Ascending aorta (tissue), 2 donors: Measurements from ENCODE around the gene TTC39C. TPM values are rescaled to one million over a fixed set of nuclear protein-coding genes. Genes with fewer than 3 reads are reported as not detected.
A peak's percentile ranks its signal among the peaks of the same experiment; 100 is the strongest.
"Not testable (repeated sequence)": the region's sequence is repeated elsewhere in the genome, so short reads cannot be mapped to it uniquely, and the experiment has no call there.

Source experiments
- DNase-seq, 2 donors: peaks; one replicate each; pipeline ENCODE4 v3.0.0-alpha.2; 2019; ENCODE audit warnings: low spot score in 2 of 2
- H3K27ac ChIP-seq, 2 donors: fragments of 200-600 bp; sonication (generic); one replicate each; pipeline ENCODE4 v1.5.1; 2016 to 2017; ENCODE audit warnings: mild to moderate bottlenecking in 1 of 2
- H3K27me3 ChIP-seq: fragments of 200-600 bp; sonication (generic); one replicate; pipeline ENCODE4 v1.5.1; 2017
- H3K36me3 ChIP-seq, 2 donors: fragments of 200-600 bp; sonication (generic); one replicate each; pipeline ENCODE4 v1.5.1; 2016
- H3K4me1 ChIP-seq, 2 donors: fragments of 200-600 bp; sonication (generic); one replicate each; pipeline ENCODE4 v1.5.1; 2016 to 2017; ENCODE audit warnings: mild to moderate bottlenecking in 1 of 2
- H3K4me3 ChIP-seq, 2 donors: fragments of 200-600 bp; sonication (generic); one replicate each; pipeline ENCODE4 v1.5.1; 2016 to 2017; ENCODE audit warnings: mild to moderate bottlenecking in 1 of 2
- H3K9me3 ChIP-seq, 2 donors: fragments of 200-600 bp; sonication (generic); one replicate each; pipeline ENCODE4 v1.5.1; 2016
- intact Hi-C: fragments of 100-400 bp; cut with DNase I; formaldehyde crosslinking; loops from one replicate; pipeline ENCODE4 v1.15.1; 2023
- total RNA-seq: library from RNA; depleted of rRNA; stranded (reverse); fragments of >200 nt; gene quantifications from one replicate; pipeline ENCODE4 v1.1.0, GENCODE V29; 2016
- TF ChIP-seq, protein P1 (sequence below), 3 experiments: fragments of 200-600 bp in 2 of 3; fragments of 450-650 bp in 1 of 3; sonication (generic) in 2 of 3; IDR thresholded peaks; one replicate each; pipeline ENCODE4 v1.5.1; 2016 to 2019; ENCODE audit warnings: antibody characterized with exemption in 3 of 3, mild to moderate bottlenecking in 1 of 3, moderate library complexity in 1 of 3

TTC39C gene
- total RNA-seq, 1 donor from 2014 or later = 18.2 TPM

- Histone ChIP-seq H3K27me3 (no peaks in the 10 kb centered on the region), H3K9me3 (no peaks in the 10 kb centered on the region), H3K27ac (no peak overlapping the region), H3K36me3 (no peaks in the 10 kb centered on the region), H3K4me1 (no peaks in the 10 kb centered on the region), H3K4me3 (no peak overlapping the region)
- TF ChIP-seq, protein P1, sequence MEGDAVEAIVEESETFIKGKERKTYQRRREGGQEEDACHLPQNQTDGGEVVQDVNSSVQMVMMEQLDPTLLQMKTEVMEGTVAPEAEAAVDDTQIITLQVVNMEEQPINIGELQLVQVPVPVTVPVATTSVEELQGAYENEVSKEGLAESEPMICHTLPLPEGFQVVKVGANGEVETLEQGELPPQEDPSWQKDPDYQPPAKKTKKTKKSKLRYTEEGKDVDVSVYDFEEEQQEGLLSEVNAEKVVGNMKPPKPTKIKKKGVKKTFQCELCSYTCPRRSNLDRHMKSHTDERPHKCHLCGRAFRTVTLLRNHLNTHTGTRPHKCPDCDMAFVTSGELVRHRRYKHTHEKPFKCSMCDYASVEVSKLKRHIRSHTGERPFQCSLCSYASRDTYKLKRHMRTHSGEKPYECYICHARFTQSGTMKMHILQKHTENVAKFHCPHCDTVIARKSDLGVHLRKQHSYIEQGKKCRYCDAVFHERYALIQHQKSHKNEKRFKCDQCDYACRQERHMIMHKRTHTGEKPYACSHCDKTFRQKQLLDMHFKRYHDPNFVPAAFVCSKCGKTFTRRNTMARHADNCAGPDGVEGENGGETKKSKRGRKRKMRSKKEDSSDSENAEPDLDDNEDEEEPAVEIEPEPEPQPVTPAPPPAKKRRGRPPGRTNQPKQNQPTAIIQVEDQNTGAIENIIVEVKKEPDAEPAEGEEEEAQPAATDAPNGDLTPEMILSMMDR (IDR thresholded peaks at IDR 0.05) = no peak
- intact Hi-C loops = no loop called here
- no peak for DNase-seq
These were observed 56.5 kb downstream of the TTC39C start for GRCh38 chr18:24071029-24071428.

DNA sequence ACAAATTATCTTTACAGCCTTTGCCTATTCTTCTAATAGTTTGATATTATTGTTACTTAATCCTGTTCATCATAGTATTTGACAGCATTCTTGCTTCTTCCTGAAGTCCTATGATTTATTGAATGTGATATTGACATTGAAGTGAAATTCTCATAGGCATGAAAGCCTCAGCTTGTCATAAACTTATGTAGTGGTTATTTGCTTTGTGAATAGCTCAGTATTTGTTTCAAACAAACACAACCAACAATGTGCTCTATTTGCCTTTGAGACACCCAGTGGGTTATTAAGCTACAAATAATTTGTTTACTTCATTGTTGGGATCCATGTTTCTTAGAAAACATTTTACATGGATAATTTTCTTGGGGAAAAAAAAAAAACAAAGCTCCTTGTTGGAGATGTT, 57.2 kb downstream of the TTC39C start:
- TF ChIP-seq, protein P1 (IDR thresholded peaks at IDR 0.05) = no peak
- Histone ChIP-seq H3K27ac (no peak overlapping the region), H3K36me3 (no peaks in the 10 kb centered on the region), H3K9me3 (no peaks in the 10 kb centered on the region), H3K4me1 (no peaks in the 10 kb centered on the region), H3K27me3 (no peaks in the 10 kb centered on the region), H3K4me3 (no peak overlapping the region)
- no peak for DNase-seq
- intact Hi-C loops = no loop called here

- no peaks in the 10 kb centered on the region for H3K4me1 ChIP-seq
- no peak for DNase-seq
- H3K36me3 ChIP-seq = no peaks in the 10 kb centered on the region
- TF ChIP-seq, protein P1 (IDR thresholded peaks at IDR 0.05) = no peak
- H3K27ac ChIP-seq = no peak overlapping the region
- H3K9me3 ChIP-seq = no peaks in the 10 kb centered on the region
- H3K4me3 ChIP-seq = no peak overlapping the region
- intact Hi-C loops = no loop called here
- H3K27me3 ChIP-seq = no peaks in the 10 kb centered on the region
These were observed 58.2 kb downstream of the TTC39C start for GRCh38 chr18:24072743-24073142.

GRCh38 chr18:24073791-24074190, 59.2 kb downstream of the TTC39C start:
- no peaks in the 10 kb centered on the region for H3K36me3 ChIP-seq
- no peak overlapping the region for H3K27ac ChIP-seq
- no peak overlapping the region for H3K4me3 ChIP-seq
- H3K9me3 ChIP-seq = no peaks in the 10 kb centered on the region
- intact Hi-C loops = no loop called here
- H3K4me1 ChIP-seq = no peaks in the 10 kb centered on the region
- DNase-seq = no peak
- TF ChIP-seq, protein P1 (IDR thresholded peaks at IDR 0.05) = no peak
- no peaks in the 10 kb centered on the region for H3K27me3 ChIP-seq

DNA sequence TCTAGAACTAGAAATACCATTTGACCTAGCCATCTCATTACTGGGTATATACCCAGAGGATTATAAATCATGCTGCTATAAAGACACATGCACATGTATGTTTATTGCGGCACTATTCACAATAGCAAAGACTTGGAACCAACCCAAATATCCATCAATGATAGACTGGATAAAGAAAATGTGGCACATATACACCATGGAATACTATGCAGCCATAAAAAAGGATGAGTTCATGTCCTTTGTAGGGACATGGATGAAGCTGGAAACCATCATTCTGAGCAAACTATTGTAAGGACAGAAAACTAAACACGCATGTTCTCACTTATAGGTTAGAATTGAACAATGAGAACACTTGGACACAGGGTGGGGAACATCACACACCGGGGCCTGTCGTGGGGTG, 60.2 kb downstream of the TTC39C start:
- not testable (repeated sequence) for H3K27ac ChIP-seq, H3K9me3 ChIP-seq, H3K4me3 ChIP-seq, H3K36me3 ChIP-seq, H3K27me3 ChIP-seq, H3K4me1 ChIP-seq, DNase-seq
- intact Hi-C loops = loop anchor here (5.0 kb wide), 2 partner anchors 57 to 462 kb away; no protein-coding TSS in a partner anchor

DNA sequence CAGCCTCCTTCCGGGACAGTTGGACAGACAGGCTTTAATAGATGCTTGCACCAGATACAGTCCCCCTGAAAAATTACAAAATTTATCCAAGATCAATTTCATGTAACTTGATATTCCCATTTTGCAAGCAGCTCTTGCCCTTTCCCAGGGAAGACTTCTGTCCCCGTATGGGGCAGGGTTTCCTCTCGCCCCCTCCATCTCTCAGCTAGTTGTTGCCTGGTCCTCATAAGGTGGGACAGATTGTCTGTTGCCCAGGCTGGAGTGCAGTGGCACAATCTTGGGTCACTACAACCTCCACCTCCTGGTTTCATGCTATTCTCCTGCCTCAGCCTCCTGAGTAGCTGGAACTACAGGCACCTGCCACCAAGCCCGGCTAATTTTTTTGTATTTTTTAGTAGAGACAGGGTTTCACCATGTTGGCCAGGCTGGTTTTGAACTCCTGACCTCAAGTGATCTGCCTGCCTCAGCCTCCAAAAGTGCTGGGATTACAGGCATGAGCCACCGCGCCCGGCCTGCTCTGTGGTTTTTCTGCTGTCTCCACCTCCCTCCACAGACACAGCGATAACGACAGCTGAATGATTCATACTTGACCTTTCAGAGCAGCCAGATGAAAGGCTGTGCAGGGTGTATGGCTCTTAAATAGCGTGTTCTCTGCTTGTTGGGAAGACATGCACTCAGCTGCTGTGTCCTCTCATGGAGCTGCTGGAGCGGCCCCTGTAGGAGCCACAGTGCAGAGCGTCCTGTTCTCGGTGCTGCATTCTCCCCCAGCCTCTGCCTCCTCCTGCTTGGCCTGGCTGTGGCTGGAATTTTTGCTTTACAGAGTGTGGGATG, 61.4 kb downstream of the TTC39C start:
- Histone ChIP-seq H3K4me1 (no peaks in the 10 kb centered on the region), H3K9me3 (no peaks in the 10 kb centered on the region), H3K4me3 (no peak overlapping the region), H3K27ac (peak overlapping the region; percentile 1 to 38), H3K36me3 (no peaks in the 10 kb centered on the region), H3K27me3 (no peaks in the 10 kb centered on the region)
- TF ChIP-seq, protein P1 (IDR thresholded peaks at IDR 0.05) = peak in 2 of 3 experiments; percentile 24 to 46
- DNase-seq = peak; percentile 16 to 81
- intact Hi-C loops = loop anchor here (5.0 kb wide), 2 partner anchors 59 to 464 kb away; no protein-coding TSS in a partner anchor
